ENCODE data around the gene RRM1.

GRCh38 chr11:4049006-4049405 is 45.6 kb upstream of the RRM1 start:
- TF ChIP-seq CTCF (IDR thresholded peaks at IDR 0.05) (no peak), EP300 (IDR thresholded peaks at IDR 0.05) (no peak)

Data from stomach (tissue), 4 donors.